GM21825 (cell line): ENCODE data around the gene APH1B.
"Not testable (repeated sequence)": the region's sequence is repeated elsewhere in the genome, so short reads cannot be mapped to it uniquely, and the experiment has no call there.

Experiments used
- ATAC-seq: cut with Tn5 transposase; IDR thresholded peaks from one replicate; pipeline ENCODE4 v1.9.1; 2021; ENCODE audit warnings: mild to moderate bottlenecking, moderate library complexity; ENCODE audit not compliant: unreplicated experiment

The APH1B gene

DNA sequence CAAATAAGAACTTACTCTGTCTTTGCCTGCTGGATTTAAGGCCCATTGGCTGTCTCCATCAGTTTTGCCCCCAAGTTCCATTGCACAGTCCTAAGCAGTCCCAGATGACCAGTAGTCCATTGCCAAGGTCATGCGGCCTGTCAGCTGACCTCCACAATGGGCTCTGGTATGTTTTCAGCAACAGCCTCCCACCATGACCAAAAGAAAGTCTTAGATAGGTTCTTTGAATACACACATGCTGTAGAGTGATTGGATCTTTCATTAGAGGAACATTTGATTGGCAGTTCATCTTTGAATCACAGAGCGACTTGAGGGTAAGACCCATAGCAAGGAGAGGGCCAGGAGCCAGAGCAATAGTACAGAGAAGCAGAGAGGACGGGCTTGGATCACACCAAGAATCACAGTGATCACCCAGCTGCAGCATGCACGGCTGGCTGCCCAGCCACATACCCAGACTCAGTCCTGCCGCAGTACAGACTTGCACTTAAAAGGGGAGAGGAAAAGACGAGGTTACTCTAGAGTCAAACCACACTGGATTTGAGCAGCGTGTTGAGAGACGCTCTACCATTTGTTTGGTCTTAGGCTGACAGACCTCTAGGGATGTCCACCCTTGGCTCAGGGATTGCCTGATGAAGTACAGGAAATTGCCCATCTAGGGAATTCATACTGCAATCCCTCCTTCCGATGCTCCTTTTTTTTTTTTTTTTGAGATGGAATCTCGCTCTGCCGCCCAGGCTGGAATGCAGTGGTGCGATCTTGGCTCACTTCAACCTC is 50.4 kb downstream of the APH1B start:
- ATAC-seq, result no peak

- ATAC-seq, result no peak
These were observed 52.4 kb downstream of the APH1B start for GRCh38 chr15:63329567-63330350.

- no peak for ATAC-seq
These were observed 53.5 kb downstream of the APH1B start for GRCh38 chr15:63330926-63331325.

DNA sequence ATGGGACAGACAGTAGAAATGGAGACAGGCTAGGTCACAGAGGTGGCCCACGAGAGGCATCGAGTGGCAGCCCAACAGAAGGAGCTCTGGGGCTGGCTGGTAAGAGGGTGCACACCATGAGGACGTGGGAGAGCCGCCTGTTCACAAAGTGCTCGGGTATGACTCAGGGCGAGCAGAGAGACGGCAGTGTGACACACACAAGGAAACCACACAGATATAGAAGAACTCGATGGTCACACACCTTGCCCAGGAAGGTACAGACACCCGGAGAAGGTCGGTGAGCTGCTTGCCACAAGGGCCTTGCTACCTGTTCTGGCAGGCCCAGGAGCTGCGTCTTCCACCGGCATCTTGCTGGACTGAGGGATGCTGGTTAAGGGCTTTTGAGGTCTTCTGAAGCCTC is 54.1 kb downstream of the APH1B start:
- ATAC-seq, result no peak

DNA sequence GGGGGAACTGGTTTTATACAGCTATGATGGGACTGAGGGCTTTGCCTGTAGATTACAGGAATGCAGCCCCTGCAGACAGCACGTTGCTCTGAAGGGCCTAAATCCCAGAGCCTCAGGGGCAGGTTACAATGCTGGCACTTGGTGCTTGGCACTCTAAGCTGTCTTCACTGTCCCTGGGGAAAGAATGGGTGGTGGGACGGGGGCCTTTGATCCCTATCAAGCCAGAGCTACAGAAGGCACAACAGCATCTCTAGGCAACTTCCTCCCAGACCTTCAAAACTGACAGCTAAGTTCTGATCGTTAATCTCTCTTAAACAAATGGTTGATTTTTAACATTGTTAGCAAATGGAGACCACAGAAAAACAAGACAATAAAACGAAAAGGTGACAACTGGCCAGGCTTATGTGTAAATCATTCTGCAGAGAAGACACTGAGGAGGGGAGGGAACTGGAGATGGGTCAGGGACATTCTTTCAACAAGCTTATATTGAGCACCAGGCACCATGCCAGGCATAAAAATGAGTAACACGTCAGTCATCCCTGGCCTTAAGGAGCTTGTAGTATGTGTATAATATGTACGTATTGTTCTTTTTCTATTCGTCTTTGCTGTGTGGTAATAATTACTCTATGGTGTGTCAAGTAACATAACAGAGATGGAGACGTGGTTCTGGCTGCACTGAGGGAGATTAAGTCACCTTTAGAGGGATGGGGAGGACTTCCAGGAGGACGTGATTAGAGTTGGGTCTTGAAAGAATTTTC is 55.1 kb downstream of the APH1B start:
- no peak for ATAC-seq

DNA sequence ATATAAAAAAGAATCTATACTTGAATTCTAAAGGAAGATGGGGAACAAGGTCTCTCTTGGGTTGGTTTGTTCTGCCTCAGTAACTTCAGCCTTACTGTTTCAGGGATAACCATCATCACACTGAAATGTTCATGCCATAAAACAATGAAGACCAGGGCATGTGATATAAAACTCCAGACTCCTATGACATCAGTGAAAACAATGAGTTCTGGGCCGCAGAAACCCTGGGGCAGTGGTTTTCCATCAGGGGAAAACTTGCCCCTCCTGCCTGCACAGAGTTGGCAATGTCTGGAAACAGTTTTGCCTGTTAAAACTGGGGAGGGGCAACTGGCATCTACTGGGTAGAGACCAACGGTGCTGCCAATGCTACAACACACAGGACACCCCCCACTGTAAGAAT is 57.4 kb downstream of the APH1B start:
- ATAC-seq, result no peak

DNA sequence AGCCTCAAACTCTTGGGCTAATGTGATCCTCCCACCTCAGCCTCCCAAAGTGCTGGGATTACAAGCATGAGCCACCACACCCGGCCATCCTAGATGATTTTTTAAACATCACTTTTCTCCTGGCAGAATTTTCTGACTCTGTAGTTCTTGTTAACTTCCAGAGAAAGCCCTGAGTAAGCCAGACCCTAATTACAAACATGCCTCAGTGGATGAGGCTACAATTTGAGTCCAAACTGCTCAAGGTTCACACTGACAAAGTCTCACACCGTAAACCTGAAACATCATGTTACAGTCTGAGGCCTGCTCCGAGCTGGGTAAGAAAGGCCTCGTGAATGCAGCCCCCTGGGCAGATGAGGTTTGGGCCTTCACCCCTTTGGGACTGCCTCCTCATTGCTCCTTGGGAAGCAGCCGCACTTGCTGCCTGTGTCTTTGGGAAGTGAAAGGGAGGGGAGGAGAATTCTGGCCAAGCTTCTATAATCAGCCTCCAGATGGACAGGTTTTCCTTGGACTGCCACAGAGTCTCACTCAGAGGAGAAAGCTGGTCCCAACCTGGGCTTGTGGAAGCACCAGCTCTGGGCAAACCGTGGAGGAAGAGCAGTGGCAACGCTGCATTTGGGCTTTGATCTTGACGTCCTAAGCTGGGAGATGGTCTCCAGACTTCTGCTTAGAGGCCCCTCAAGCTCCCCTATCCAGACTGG is 58.3 kb downstream of the APH1B start:
- no peak for ATAC-seq

- no peak for ATAC-seq
These were observed 59.6 kb downstream of the APH1B start for GRCh38 chr15:63337046-63337445.

- ATAC-seq, result no peak
These were observed 60.8 kb downstream of the APH1B start for GRCh38 chr15:63338170-63338569.

GRCh38 chr15:63339006-63339766 is 61.8 kb downstream of the APH1B start:
- ATAC-seq, result no peak

- no peak for ATAC-seq
These were observed 62.4 kb downstream of the APH1B start for GRCh38 chr15:63339836-63340235.

DNA sequence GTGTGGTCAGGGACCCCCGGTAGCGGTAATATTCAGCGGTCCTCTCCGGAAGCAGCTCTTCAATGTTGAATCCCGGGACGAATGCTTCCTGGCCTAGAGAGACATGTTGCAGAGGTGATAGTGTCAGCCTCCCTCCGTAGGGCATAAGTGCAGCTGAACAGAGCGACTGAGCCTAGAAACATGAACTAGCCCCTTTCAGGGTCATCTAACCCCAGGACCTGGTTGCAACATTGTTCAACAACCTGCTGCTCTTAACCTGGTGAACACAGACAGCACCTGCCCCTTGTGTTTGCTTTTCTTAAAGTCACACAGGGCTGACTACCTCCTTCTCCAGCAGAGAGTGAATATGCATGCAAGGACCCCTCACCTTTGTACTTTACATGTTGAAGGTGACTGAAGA is 62.9 kb downstream of the APH1B start:
- ATAC-seq, result no peak

- no peak for ATAC-seq
These were observed 63.5 kb downstream of the APH1B start for GRCh38 chr15:63340878-63341277.

GRCh38 chr15:63341898-63342297 is 64.5 kb downstream of the APH1B start:
- no peak for ATAC-seq

GRCh38 chr15:63342996-63343562 is 65.7 kb downstream of the APH1B start:
- not testable (repeated sequence) for ATAC-seq

DNA sequence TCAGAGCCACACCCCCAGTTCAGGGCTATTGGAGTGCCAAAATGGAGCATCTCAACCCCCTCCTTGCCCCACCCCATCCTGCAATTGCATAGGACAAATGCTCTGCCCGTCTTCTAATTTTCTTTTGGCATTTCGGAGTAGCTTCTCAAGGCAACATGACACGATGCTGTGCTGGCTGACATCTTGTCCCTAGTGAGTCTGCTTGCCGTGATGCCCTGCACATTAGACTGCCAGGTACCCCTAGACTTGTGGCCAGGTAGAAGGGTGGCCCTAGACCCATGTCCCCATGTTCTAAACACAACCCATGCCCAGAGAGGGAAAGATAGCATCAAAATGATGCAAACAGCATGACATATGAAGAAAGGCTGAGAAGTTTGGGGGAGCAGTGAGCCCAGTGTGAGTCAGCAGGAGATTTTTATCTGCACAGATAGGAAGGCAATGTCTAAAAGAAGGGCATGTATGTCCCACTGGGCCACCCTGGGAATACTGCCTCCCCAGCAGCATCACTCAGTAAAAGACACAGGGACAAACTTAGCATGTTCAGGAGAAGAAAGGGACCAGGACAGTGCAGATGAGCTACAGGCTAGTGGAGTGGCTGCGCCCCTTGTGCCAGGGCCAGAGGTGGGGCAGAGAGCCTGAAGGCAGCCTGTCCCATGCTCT is 67.5 kb downstream of the APH1B start:
- ATAC-seq, result no peak

- no peak for ATAC-seq
These were observed 68.0 kb downstream of the APH1B start for GRCh38 chr15:63345391-63345752.

DNA sequence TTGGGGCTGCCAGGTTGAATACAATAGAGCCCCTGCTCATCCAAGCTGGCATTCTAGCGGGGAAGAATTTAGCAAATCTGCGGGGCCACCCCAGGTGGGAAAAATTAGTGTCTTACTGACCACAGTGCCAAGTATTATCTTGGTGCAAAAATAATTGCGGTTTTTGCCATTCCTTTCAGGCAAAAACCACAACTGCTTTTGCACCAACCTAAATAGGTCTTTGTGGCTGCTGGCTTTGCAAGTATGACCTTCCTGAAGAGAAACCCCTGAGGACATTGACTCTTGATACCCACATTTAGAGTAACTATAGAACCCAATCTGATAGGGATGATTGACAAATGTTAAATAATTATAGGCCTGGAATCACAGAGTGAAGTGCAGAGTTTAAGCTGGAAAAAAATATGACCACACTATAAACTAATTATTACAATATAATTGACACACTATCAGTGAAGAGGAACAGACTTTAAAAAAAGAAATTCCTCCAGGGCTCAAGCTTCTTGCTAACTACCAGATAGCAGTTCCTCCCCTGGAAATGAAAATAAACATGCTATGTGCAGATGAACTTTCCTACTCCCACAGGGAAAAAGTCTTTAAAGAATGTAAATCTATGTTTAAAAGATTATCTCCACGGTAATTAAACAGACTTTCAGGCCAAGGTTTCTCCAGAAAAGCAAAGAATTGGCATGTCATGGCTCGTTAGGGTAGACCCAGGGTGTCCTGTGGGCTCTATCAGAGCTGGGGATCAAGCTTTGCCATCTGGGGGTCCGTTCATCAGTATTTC is 69.9 kb downstream of the APH1B start:
- no peak for ATAC-seq

- no peak for ATAC-seq
These were observed 71.0 kb downstream of the APH1B start for GRCh38 chr15:63348392-63348791.
